Mesothelial cell of epicardium (in vitro differentiated cells): Measurements from ENCODE around the gene EIF4E2. TPM values are rescaled to one million over a fixed set of nuclear protein-coding genes. Genes with fewer than 3 reads are reported as not detected.

ENCODE experiments used
- DNase-seq, 2 experiments: peaks; one replicate each; pipeline ENCODE4 v3.0.0; 2021; ENCODE audit warnings: low spot score in 2 of 2; ENCODE audit not compliant: unreplicated experiment in 2 of 2
- H3K27ac Mint-ChIP-seq: 2 replicates; pipeline ENCODE4 v1.8.0; 2021; ENCODE audit warnings: mixed read lengths
- H3K27me3 Mint-ChIP-seq: 2 replicates; pipeline ENCODE4 v1.8.0; 2021; ENCODE audit warnings: low read depth, mixed read lengths
- H3K36me3 Mint-ChIP-seq: 2 replicates; pipeline ENCODE4 v1.8.0; 2021; ENCODE audit warnings: mixed read lengths
- H3K4me1 Mint-ChIP-seq: 2 replicates; pipeline ENCODE4 v1.8.0; 2021; ENCODE audit warnings: mixed read lengths
- H3K4me3 Mint-ChIP-seq: 2 replicates; pipeline ENCODE4 v1.8.0; 2021; ENCODE audit warnings: mild to moderate bottlenecking, moderate library complexity, mixed read lengths
- H3K9me3 Mint-ChIP-seq: 2 replicates; pipeline ENCODE4 v1.8.0; 2021; ENCODE audit warnings: mixed read lengths
- CTCF ChIP-seq: fragments of 200-600 bp; sonication (generic); IDR thresholded peaks from one replicate; pipeline ENCODE4 v1.5.0; 2021; ENCODE audit warnings: antibody characterized with exemption; ENCODE audit not compliant: unreplicated experiment
- total RNA-seq: library from RNA; stranded (reverse); gene quantifications from 3 replicates; pipeline ENCODE4 v1.2.1, GENCODE V29; 2021

EIF4E2 gene
- total RNA-seq, 1 donor from 2014 or later: 72.5 TPM

GRCh38 chr2:232503809-232504323 lies 46.6 kb upstream of the EIF4E2 start:
- Mint-ChIP-seq H3K36me3 (no peaks in the 10 kb centered on the region), H3K4me1 (peaks cover 36% of the 10 kb centered on the region), H3K9me3 (no peaks in the 10 kb centered on the region), H3K4me3 (peak overlapping the region; percentile 63), H3K27me3 (peaks cover 76% of the 10 kb centered on the region), H3K27ac (no peak overlapping the region)
- no peak for TF ChIP-seq CTCF
- no peak for DNase-seq

- no peak overlapping the region for H3K27ac Mint-ChIP-seq
- H3K4me1 Mint-ChIP-seq: peaks cover 36% of the 10 kb centered on the region
- TF ChIP-seq CTCF: no peak
- H3K9me3 Mint-ChIP-seq: no peaks in the 10 kb centered on the region
- H3K36me3 Mint-ChIP-seq: no peaks in the 10 kb centered on the region
- H3K27me3 Mint-ChIP-seq: peaks cover 75% of the 10 kb centered on the region
- no peak for DNase-seq
- H3K4me3 Mint-ChIP-seq: no peak overlapping the region
Observed at GRCh38 chr2:232504438-232504837, 46.1 kb upstream of the EIF4E2 start.

GRCh38 chr2:232505856-232506255 lies 44.6 kb upstream of the EIF4E2 start:
- H3K27me3 Mint-ChIP-seq: peaks cover 75% of the 10 kb centered on the region

GRCh38 chr2:232506709-232507108 lies 43.8 kb upstream of the EIF4E2 start:
- Mint-ChIP-seq H3K36me3 (no peaks in the 10 kb centered on the region), H3K27me3 (peaks cover 76% of the 10 kb centered on the region), H3K4me3 (no peak overlapping the region), H3K9me3 (no peaks in the 10 kb centered on the region), H3K27ac (no peak overlapping the region), H3K4me1 (peaks cover 32% of the 10 kb centered on the region)
- TF ChIP-seq CTCF: no peak
- DNase-seq: no peak

More at GRCh38 chr2:232505856-232506255, 44.6 kb upstream of the EIF4E2 start:
- H3K4me1 Mint-ChIP-seq: peaks cover 36% of the 10 kb centered on the region
- H3K4me3 Mint-ChIP-seq: no peak overlapping the region
- no peak for DNase-seq
- H3K36me3 Mint-ChIP-seq: no peaks in the 10 kb centered on the region
- TF ChIP-seq CTCF: no peak
- no peak overlapping the region for H3K27ac Mint-ChIP-seq
- H3K9me3 Mint-ChIP-seq: no peaks in the 10 kb centered on the region

GRCh38 chr2:232508251-232508650 lies 42.2 kb upstream of the EIF4E2 start:
- H3K27me3 Mint-ChIP-seq: peaks cover 76% of the 10 kb centered on the region
- no peak overlapping the region for H3K27ac Mint-ChIP-seq
- no peaks in the 10 kb centered on the region for H3K9me3 Mint-ChIP-seq
- DNase-seq: no peak
- no peaks in the 10 kb centered on the region for H3K36me3 Mint-ChIP-seq
- no peak for TF ChIP-seq CTCF
- peaks cover 31% of the 10 kb centered on the region for H3K4me1 Mint-ChIP-seq
- no peak overlapping the region for H3K4me3 Mint-ChIP-seq
